Fibroblast of the aortic adventitia (primary cell): Measurements from ENCODE around the gene FAM200A. TPM values are rescaled to one million over a fixed set of nuclear protein-coding genes. Genes with fewer than 3 reads are reported as not detected.
A peak's percentile ranks its signal among the peaks of the same experiment; 100 is the strongest.
"Not testable (repeated sequence)": the region's sequence is repeated elsewhere in the genome, so short reads cannot be mapped to it uniquely, and the experiment has no call there.

Experiments used
- DNase-seq: peaks from one replicate; pipeline ENCODE4 v3.0.0-alpha.2; 2010; ENCODE audit warnings: low read depth
- H3K4me3 ChIP-seq: 2 replicates; pipeline ENCODE4 v1.5.1; 2011; ENCODE audit warnings: low read depth, mild to moderate bottlenecking, control low read depth, low read length, moderate library complexity
- CTCF ChIP-seq: IDR thresholded peaks from 2 replicates; pipeline ENCODE4 v1.5.1; 2011; ENCODE audit warnings: mild to moderate bottlenecking, low read length, control low read depth, inconsistent platforms; ENCODE audit not compliant: insufficient read depth
- total RNA-seq: library from RNA; depleted of rRNA; stranded (reverse); fragments of >200 nt; gene quantifications from 2 replicates; pipeline ENCODE4 v1.2.3, GENCODE V29; 2012; ENCODE audit warnings: low replicate concordance

Gene FAM200A
- total RNA-seq, 1 donor: 8.9 TPM

GRCh38 chr7:99557940-99558305, 6.0 kb upstream of the FAM200A start:
- DNase-seq: no peak
- TF ChIP-seq CTCF: no peak
- H3K4me3 ChIP-seq: peak overlapping the region; percentile 95

GRCh38 chr7:99557196-99557607, 5.3 kb upstream of the FAM200A start:
- no peak for DNase-seq
- peak overlapping the region; percentile 95 for H3K4me3 ChIP-seq
- no peak for TF ChIP-seq CTCF

DNA sequence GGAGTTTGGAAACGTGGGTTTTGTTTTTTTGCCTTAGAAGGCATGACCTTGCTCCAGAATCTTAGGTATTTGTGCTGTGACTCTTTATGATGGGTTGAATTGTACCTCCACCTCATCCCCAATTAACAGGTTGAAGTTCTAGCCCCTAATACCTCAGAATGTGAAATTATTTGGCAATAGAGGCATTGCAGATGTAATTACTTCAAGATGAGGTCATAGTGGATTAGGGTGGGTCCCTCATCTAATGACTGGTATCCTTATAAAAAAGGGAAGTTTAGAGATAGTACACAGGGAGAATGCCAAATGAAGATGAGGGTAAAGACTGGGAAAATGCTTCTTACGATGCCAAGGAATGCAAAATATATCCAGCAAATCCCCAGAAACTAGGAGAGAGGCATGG, 3.0 kb upstream of the FAM200A start:
- H3K4me3 ChIP-seq: no peak overlapping the region
- TF ChIP-seq CTCF: no peak
- no peak for DNase-seq

DNA sequence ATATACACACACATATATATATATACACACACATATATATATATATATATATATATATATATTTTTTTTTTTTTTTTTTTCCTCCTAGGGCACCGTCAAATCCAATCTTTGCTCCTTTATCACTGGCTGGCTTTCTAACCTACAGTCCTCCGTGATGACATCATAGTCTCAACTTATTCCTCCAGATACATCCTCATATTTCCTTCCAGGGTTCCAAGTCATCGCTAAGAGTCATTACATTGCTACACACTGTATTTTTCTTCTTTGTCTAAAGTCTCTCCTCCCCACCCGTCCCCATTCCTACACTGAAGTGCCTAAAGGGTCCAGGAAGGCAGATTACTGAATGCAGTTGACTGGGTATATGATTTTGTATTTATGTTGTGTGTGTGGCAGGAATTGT, 1.1 kb upstream of the FAM200A start:
- H3K4me3 ChIP-seq: no peak overlapping the region
- DNase-seq: no peak
- no peak for TF ChIP-seq CTCF

GRCh38 chr7:99551334-99551733, 580 bp downstream of the FAM200A start:
- peak overlapping the region; percentile 98 for H3K4me3 ChIP-seq
- peak; percentile 20 for DNase-seq
- no peak for TF ChIP-seq CTCF

- not testable (repeated sequence) for DNase-seq
Observed at GRCh38 chr7:99549545-99549944, 2.4 kb downstream of the FAM200A start.

DNA sequence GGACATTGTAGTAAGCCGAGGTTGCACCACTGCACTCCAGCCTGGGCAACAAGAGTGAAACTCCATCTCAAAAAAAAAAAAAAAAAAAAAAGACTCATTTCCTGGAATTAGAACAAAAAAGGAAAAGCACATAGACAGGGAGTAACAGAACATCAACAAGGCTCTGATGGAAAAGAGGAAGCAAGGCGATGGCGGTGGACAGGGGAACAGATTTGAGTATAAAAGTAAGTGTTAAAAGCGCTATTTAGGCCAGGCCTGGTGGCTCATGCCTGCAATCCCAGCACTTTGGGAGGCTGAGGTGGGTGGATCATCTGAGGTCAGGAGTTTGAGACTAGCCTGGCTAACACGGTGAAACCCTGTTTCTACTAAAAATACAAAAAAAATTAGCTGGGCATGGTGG, 6.6 kb downstream of the FAM200A start:
- not testable (repeated sequence) for DNase-seq, H3K4me3 ChIP-seq

More at GRCh38 chr7:99549545-99549944, 2.4 kb downstream of the FAM200A start:
- H3K4me3 ChIP-seq: not testable (repeated sequence)

DNA sequence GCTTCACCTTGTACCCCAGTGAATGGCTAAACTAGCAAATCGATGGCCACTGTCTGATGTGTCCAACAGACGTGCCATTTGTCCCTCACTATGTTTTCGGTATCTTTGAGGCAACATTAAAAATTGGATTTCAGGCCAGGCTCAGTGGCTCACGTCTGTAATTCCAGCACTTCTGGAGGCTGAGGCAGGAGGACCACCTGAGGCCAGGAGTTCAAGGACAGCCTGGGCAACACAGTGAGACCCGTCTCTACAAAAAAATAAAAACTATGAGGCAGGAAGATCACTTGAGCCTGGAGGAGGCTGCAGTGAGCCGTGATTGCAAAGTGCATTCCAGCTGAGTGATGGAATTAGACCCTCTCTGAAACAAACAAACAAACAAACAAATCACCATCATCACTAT, 8.0 kb downstream of the FAM200A start:
- no peak for TF ChIP-seq CTCF
- no peak overlapping the region for H3K4me3 ChIP-seq
- no peak for DNase-seq
